K562 (cell line): ENCODE measurements around the gene TMEM184A. TPM values are rescaled to one million over a fixed set of nuclear protein-coding genes. Genes with fewer than 3 reads are reported as not detected.

ENCODE experiments used
- CEBPZ ChIP-seq: fragments of 150-350 bp; IDR thresholded peaks from 2 replicates; pipeline ENCODE4 v1.6.1; 2014; ENCODE audit warnings: low read depth, mild to moderate bottlenecking, low read length, borderline replicate concordance
- FOXK2 ChIP-seq, 2 experiments: fragments of 450-650 bp; IDR thresholded peaks in 1 of 2; conservative IDR thresholded peaks in 1 of 2; 2 replicates each; pipeline ENCODE4 v1.6.1; 2016; ENCODE audit warnings: low read depth in 2 of 2, mild to moderate bottlenecking in 1 of 2
- JUN ChIP-seq, 2 experiments: sonication (generic) in 1 of 2; formaldehyde crosslinking in 1 of 2; IDR thresholded peaks; 2 replicates each; pipeline versions ENCODE4 v1.6.1 to v1.8.0; 2012 to 2022; ENCODE audit warnings: borderline replicate concordance in 2 of 2, mild to moderate bottlenecking in 2 of 2, improper control_type of control experiment in 1 of 2, low read depth in 1 of 2, low read length in 1 of 2, missing genetic modification reagents in 1 of 2
- SMARCE1 ChIP-seq: fragments of 450-650 bp; IDR thresholded peaks from 2 replicates; pipeline ENCODE4 v1.7.1; 2016; ENCODE audit warnings: mild to moderate bottlenecking
- SRSF1 ChIP-seq: fragments of 200-400 bp; formaldehyde crosslinking; IDR thresholded peaks from 2 replicates; pipeline ENCODE4 v1.6.1; 2017; ENCODE audit warnings: mild to moderate bottlenecking, low read depth, low read length, moderate library complexity
- ZC3H4 ChIP-seq: sonication (generic); formaldehyde crosslinking; IDR thresholded peaks from 2 replicates; pipeline ENCODE4 v1.9.0; 2021; ENCODE audit warnings: missing genetic modification reagents, borderline replicate concordance
- ZMIZ1 ChIP-seq, 2 experiments: fragments of 150-350 bp in 1 of 2; IDR thresholded peaks; 2 replicates each; pipeline ENCODE4 v1.6.1; 2012 to 2016; ENCODE audit warnings: low read depth in 2 of 2, low read length in 2 of 2, mild to moderate bottlenecking in 1 of 2, moderate library complexity in 1 of 2
- ZNF318 ChIP-seq, 2 experiments: fragments of 450-650 bp; IDR thresholded peaks; 2 replicates each; pipeline ENCODE4 v1.6.1; 2016; ENCODE audit warnings: mild to moderate bottlenecking in 2 of 2, borderline replicate concordance in 1 of 2, low read depth in 1 of 2, moderate library complexity in 1 of 2
- polyA plus RNA-seq, 8 experiments: library from polyadenylated mRNA; depleted of rRNA in 4 of 8; stranded (reverse) in 5 of 8; unstranded in 3 of 8; fragments of >200 nt; fragmentation: Nextera tagmentation in 2 of 8; fragmentation: Illumina TruSeq in 1 of 8; extraction: Ambion mirVana in 2 of 8; extraction: Trizol in 1 of 8; gene quantifications; 2 replicates each; pipeline versions ENCODE4 v1.2.1 to v1.2.3, GENCODE V29; 2011 to 2014; ENCODE audit warnings: inconsistent platforms in 1 of 8, missing spikeins in 1 of 8
- total RNA-seq, 7 experiments: library from RNA; depleted of rRNA in 6 of 7; stranded (reverse); fragments of >200 nt in 6 of 7; fragmentation: Illumina TruSeq in 2 of 7; extraction: Trizol in 2 of 7; gene quantifications; 2 replicates each; pipeline versions ENCODE4 v1.2.1 to v1.2.3, GENCODE V29; 2011 to 2021; ENCODE audit warnings: low replicate concordance in 1 of 7

TMEM184A gene
- total and polyA plus RNA-seq, 9 of the 15 experiments (the other 6 are each of a cell fraction or from before 2014, with no cell fraction given): 0.10 to 0.18 (median 0.11) TPM; not detected in 6

GRCh38 chr7:1532456-1533254 lies 23.4 kb downstream of the TMEM184A start (continued):
- TF ChIP-seq FOXK2 (conservative IDR thresholded peaks at IDR 0.05 in 1 of 2, IDR thresholded peaks at IDR 0.05 in 1 of 2; ENCODE audit: low read depth in 2 of 2): peak; percentile 89 to 93
- TF ChIP-seq ZC3H4 (CRISPR knock-in tag): no peak
- no peak for TF ChIP-seq CEBPZ
- TF ChIP-seq SRSF1: no peak
- peak in 1 of 2 experiments; percentile 78; a peak in 1 of 4 replicates for TF ChIP-seq ZNF318 (IDR thresholded peaks at IDR 0.05; ENCODE audit: borderline replicate concordance in 1 of 2, low read depth in 1 of 2)
- peak; percentile 83 for TF ChIP-seq SMARCE1
- TF ChIP-seq ZMIZ1 (IDR thresholded peaks at IDR 0.05; ENCODE audit: low read depth in 2 of 2, low read length in 2 of 2): no peak
- peak; percentile 76 for TF ChIP-seq JUN (IDR thresholded peaks at IDR 0.05; ENCODE audit: borderline replicate concordance, low read depth, low read length)
- TF ChIP-seq JUN (CRISPR knock-in tag; IDR thresholded peaks at IDR 0.05; ENCODE audit: borderline replicate concordance): no peak
